Pancreas (tissue), 10 donors: ENCODE data around the gene MRM2. TPM values are rescaled to one million over a fixed set of nuclear protein-coding genes. Genes with fewer than 3 reads are reported as not detected.

Source experiments
- ATAC-seq, 4 donors: fragments of 200-7000 bp; cut with Tn5 transposase; one replicate each; pipeline versions ENCODE4 v1.8.0 to v1.9.1; 2020; ENCODE audit warnings: mild to moderate bottlenecking in 4 of 4, moderate library complexity in 4 of 4
- DNase-seq, 6 donors: peaks; one replicate each; pipeline ENCODE4 v3.0.0-alpha.2; 2020
- FAIRE-seq: peaks from 2 replicates; lab custom pipeline; 2012; peaks lifted over from hg19 to GRCh38; lab: Jason Lieb, UNC
- H3K27ac ChIP-seq, 4 donors: fragments of 200-600 bp; sonication (generic); 1 replicate in 3 of 4; 2 replicates in 1 of 4; pipeline versions ENCODE4 v1.5.0 to v1.8.0; 2020
- H3K27me3 ChIP-seq, 4 donors: fragments of 200-600 bp; one replicate each; pipeline ENCODE4 v1.8.0; 2021
- H3K36me3 ChIP-seq, 3 donors: fragments of 200-600 bp; sonication (generic) in 1 of 3; one replicate each; pipeline versions ENCODE4 v1.5.0 to v1.8.0; 2020 to 2021
- H3K4me1 ChIP-seq, 3 donors: fragments of 200-600 bp; one replicate each; pipeline ENCODE4 v1.8.0; 2021
- H3K4me3 ChIP-seq, 4 donors: fragments of 200-600 bp; sonication (generic) in 2 of 4; one replicate each; pipeline versions ENCODE4 v1.5.0 to v1.8.0; 2020 to 2021
- H3K9me3 ChIP-seq, 4 donors: fragments of 200-600 bp; one replicate each; pipeline ENCODE4 v1.8.0; 2021
- CTCF ChIP-seq, 4 donors: fragments of 200-600 bp; sonication (generic) in 3 of 4; IDR thresholded peaks; one replicate each; pipeline versions ENCODE4 v1.5.0 to v1.8.0; 2021; ENCODE audit warnings: antibody characterized with exemption in 4 of 4
- WGBS, 2 donors: extraction: QIAGEN DNeasy Blood & Tissue Kit; methylation state at CpG; one replicate each; pipeline ENCODE4 v1.1.7; 2013; 5-methylcytosine and 5-hydroxymethylcytosine counted together
- intact Hi-C, 3 donors: fragments of 100-400 bp; cut with DNase I; formaldehyde crosslinking; loops; one replicate each; pipeline versions ENCODE4 v1.11.1 to v1.14.2; 2022
- polyA plus RNA-seq, 2 donors: library from polyadenylated mRNA; stranded (reverse); fragments of 200-250 nt; gene quantifications; one replicate each; pipeline ENCODE4 v1.2.3, GENCODE V29; 2013
- total RNA-seq, 6 donors: library from RNA; stranded (reverse); fragmentation: NEBNext Ultra II Directional in 4 of 6; extraction: Animal tissue kit (Norgen Biotek cat#: 25700) in 4 of 6; gene quantifications; one replicate each; pipeline versions ENCODE4 v1.2.1 to v1.2.4, GENCODE V29; 2021 to 2023
- donor health status: healthy with polysubstance abuse.
- donor health status: DM: no; HTN: no; CAD: no; lungs with moderate emphysema.
- donor health status: DM: no; HTN: no; CAD: no.
- donor health status: control.
- donor health status: control.
- donor health status: Bipolar disorder and iron deficiency.
- donor health status: DM: yes; HTN: yes; CAD: no.
- donor health status: DM: no; HTN: no; CAD: no.
- donor health status: DM: no; HTN: no; CAD: no.
- donor health status: DM: yes; HTN: yes; CAD: no.

The MRM2 gene
- total and polyA plus RNA-seq, 8 donors = 3.5 to 12.3 (median 7.8) TPM

- no peak for ATAC-seq
- WGBS, 2 donors = 88 to 94% methylated on average over 21 of the region's 21 CpGs
- Histone ChIP-seq H3K36me3 (no peaks in the 10 kb centered on the region), H3K27ac (no peak overlapping the region), H3K4me3 (no peak overlapping the region), H3K9me3 (no peaks in the 10 kb centered on the region), H3K27me3 (no peaks in the 10 kb centered on the region), H3K4me1 (no peaks in the 10 kb centered on the region)
- no peak for TF ChIP-seq CTCF (IDR thresholded peaks at IDR 0.05)
- no peak for FAIRE-seq
- intact Hi-C loops = no loop called here
- DNase-seq = no peak
These were observed 44.4 kb downstream of the MRM2 start for GRCh38 chr7:2197436-2198155.

- ATAC-seq = no peak
- TF ChIP-seq CTCF (IDR thresholded peaks at IDR 0.05) = no peak
- Histone ChIP-seq H3K4me3 (no peak overlapping the region), H3K4me1 (no peaks in the 10 kb centered on the region), H3K36me3 (no peaks in the 10 kb centered on the region), H3K9me3 (no peaks in the 10 kb centered on the region), H3K27ac (no peak overlapping the region), H3K27me3 (no peaks in the 10 kb centered on the region)
- DNase-seq = no peak
- intact Hi-C loops = no loop called here
- no peak for FAIRE-seq
- 91 to 94% methylated on average over 32 of the region's 32 CpGs for WGBS, 2 donors
These were observed 45.3 kb downstream of the MRM2 start for GRCh38 chr7:2196381-2197378.

- Histone ChIP-seq H3K27me3 (no peaks in the 10 kb centered on the region), H3K4me1 (no peaks in the 10 kb centered on the region), H3K4me3 (no peak overlapping the region), H3K36me3 (no peaks in the 10 kb centered on the region), H3K27ac (no peak overlapping the region), H3K9me3 (no peaks in the 10 kb centered on the region)
- FAIRE-seq (no peak), DNase-seq (no peak), ATAC-seq (no peak)
- 93 to 95% methylated on average over 13 of the region's 13 CpGs for WGBS, 2 donors
- no peak for TF ChIP-seq CTCF (IDR thresholded peaks at IDR 0.05)
- intact Hi-C loops = no loop called here
These were observed 46.4 kb downstream of the MRM2 start for GRCh38 chr7:2195400-2196246.

GRCh38 chr7:2193575-2194305, 48.3 kb downstream of the MRM2 start:
- ATAC-seq = no peak
- no peak for FAIRE-seq
- H3K36me3 ChIP-seq = no peaks in the 10 kb centered on the region

More at GRCh38 chr7:2193575-2194305, 48.3 kb downstream of the MRM2 start:
- 93 to 98% methylated on average over 18 to 19 of the region's 19 CpGs for WGBS, 2 donors
- Histone ChIP-seq H3K9me3 (no peaks in the 10 kb centered on the region), H3K4me1 (no peaks in the 10 kb centered on the region), H3K27me3 (no peaks in the 10 kb centered on the region), H3K4me3 (no peak overlapping the region), H3K27ac (no peak overlapping the region)
- DNase-seq = peak in 1 of 6 donors; percentile 15
- intact Hi-C loops = no loop called here
- no peak for TF ChIP-seq CTCF (IDR thresholded peaks at IDR 0.05)
